Choroid plexus epithelial cell (primary cell): ENCODE measurements around the gene EHHADH.
"Not testable (repeated sequence)": the region's sequence is repeated elsewhere in the genome, so short reads cannot be mapped to it uniquely, and the experiment has no call there.

ENCODE experiments used
- DNase-seq: peaks from one replicate; pipeline ENCODE4 v3.0.0-alpha.2; 2010; ENCODE audit warnings: low read depth
- H3K4me3 ChIP-seq: 2 replicates; pipeline ENCODE4 v1.5.1; 2011; ENCODE audit warnings: low read depth, mild to moderate bottlenecking, control low read depth, low read length, moderate library complexity
- TF ChIP-seq, protein P1 (sequence below): conservative IDR thresholded peaks from 2 replicates; pipeline ENCODE4 v1.5.1; 2011; ENCODE audit warnings: low read depth, mild to moderate bottlenecking, control low read depth, inconsistent platforms, low read length, moderate library complexity

The EHHADH gene

DNA sequence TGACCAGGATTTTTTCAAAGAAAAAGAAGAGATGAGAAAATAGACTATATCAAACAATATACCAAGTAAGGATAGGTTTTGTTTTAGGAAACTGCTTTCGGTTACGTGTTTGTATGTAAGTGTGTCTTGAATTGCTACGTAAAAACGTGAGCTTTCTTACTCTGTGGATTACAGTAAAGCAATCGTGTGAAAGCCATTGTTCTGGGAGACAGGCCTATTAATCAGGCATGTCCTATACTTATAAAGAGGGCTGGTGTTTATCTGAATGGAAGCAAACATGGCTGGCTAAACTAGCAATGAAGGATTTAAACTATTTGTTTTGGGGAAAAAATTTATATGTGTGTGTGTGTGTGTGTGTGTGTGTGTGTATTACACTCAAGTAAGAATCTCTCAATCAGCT lies 2.6 kb downstream of the EHHADH start:
- DNase-seq, result no peak

DNA sequence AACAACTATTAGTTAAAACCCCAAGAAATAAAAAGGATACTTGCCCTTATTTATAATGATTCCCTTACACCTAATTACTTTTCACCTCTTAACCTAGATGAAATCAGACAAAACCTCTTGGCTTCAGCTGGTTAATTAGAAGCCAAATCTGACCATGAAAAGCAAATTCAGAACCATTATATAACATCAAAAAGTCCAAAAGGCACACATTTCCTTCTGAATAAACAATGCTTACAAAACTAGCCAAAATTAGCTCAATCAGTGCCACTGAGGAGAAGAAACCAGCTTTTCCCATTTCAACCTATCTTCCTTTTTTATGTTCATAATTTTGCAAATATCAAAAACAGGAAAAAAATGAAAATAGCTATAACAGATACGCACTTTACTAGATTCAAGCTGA lies 3.2 kb downstream of the EHHADH start:
- no peak for DNase-seq
- no peak overlapping the region for H3K4me3 ChIP-seq
- TF ChIP-seq, protein P1, sequence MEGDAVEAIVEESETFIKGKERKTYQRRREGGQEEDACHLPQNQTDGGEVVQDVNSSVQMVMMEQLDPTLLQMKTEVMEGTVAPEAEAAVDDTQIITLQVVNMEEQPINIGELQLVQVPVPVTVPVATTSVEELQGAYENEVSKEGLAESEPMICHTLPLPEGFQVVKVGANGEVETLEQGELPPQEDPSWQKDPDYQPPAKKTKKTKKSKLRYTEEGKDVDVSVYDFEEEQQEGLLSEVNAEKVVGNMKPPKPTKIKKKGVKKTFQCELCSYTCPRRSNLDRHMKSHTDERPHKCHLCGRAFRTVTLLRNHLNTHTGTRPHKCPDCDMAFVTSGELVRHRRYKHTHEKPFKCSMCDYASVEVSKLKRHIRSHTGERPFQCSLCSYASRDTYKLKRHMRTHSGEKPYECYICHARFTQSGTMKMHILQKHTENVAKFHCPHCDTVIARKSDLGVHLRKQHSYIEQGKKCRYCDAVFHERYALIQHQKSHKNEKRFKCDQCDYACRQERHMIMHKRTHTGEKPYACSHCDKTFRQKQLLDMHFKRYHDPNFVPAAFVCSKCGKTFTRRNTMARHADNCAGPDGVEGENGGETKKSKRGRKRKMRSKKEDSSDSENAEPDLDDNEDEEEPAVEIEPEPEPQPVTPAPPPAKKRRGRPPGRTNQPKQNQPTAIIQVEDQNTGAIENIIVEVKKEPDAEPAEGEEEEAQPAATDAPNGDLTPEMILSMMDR, result no peak

More for the DNA sequence above, 2.6 kb downstream of the EHHADH start:
- no peak overlapping the region for H3K4me3 ChIP-seq
- TF ChIP-seq, protein P1, result no peak

DNA sequence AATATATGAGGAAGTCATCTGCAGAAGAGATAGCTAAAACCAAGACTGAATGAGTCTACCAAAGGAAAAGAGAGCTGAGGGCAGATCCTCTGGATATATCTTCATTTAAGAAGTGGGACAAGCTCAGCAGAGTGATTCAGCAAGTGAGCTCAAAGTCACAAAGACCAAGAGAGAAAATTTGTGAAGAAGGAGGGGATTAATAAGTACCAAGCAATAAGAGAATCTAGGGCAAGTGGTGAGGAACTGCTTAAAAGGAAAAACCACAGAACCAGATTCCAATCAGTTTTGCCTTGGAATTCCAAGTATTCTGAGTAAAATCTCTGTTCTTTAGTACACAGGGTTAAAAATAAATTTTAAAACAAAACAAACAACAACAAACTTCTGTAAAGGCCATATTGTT lies 3.6 kb downstream of the EHHADH start:
- TF ChIP-seq, protein P1, result no peak
- peak; percentile 33 for DNase-seq

DNA sequence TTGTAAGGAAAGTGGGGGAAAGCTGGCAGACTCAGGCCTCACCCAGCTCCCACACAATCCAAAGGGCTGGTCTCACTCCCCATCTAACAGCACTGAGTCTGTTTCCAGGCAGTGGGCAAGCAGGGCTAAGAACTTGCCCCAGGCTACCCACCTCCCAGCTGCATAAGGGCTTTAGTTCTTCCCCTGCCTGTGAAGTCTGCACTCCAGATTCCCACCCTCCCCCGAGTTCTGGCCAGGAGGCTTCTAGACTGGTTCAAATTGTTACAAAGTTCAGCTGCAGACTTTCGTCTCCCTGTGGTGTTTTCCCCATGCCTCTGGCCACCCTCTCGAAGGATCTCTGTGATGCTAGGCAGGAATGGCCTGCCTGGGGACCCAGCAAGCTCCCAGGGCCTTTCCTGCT lies 11.2 kb downstream of the EHHADH start:
- TF ChIP-seq, protein P1, result no peak
- DNase-seq, result no peak
- H3K4me3 ChIP-seq, result no peak overlapping the region

More for the DNA sequence above, 3.6 kb downstream of the EHHADH start:
- H3K4me3 ChIP-seq, result no peak overlapping the region

DNA sequence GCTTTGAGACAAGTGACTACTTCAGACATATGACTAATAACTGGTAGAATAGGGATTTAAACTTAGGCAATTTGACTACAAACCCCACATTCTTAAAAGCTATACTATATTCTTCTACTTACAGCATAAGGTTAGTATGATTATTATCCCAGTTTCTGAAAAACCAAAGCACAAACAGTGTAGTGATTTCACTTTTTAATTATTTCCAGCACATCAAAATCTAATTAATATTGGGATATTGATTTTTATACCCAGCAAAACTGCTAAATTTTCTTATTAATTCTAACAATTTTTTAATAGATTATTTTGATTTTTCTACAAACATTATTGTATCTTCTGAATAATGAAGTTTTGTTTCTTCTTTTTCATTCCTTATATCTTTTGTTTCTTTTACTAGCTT lies 16.9 kb downstream of the EHHADH start:
- TF ChIP-seq, protein P1, result no peak
- no peak for DNase-seq
- no peak overlapping the region for H3K4me3 ChIP-seq

DNA sequence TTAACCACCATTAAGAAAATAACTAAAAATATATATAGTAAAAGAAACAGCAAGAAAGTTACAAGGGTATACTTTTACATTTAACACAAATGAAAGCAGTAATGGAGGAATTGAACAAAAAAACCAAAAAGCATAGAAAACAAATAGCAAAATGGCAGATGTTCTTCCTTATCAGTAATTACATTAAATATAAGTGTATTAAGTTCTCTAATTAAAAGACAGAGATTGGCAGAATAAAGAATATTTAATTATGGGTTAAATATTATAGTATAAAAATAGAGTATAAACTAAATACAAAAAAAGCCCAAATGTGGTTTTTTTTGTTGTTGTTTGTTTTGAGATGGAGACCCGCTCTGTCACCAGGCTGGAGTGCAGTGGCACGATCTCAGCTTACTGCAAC lies 20.5 kb downstream of the EHHADH start:
- TF ChIP-seq, protein P1, result no peak
- no peak overlapping the region for H3K4me3 ChIP-seq
- DNase-seq, result no peak

DNA sequence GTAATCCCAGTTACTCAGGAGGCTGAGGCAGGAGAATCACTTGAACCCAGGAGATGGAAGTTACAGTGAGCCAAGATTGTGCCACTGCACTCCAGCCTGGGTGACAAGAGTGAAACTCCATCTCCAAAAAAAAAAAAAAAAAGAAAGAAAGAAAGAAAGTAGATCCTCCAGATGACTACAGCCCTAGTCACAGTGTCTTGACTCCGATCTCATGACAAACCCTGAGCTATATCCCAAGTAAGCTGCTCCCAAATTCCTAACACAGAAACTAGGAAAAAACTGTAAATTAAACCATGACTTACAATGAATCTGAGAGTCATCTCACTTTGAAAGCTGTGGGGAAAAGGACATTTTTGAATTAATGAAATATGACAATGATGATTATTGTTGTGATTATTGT lies 27.3 kb downstream of the EHHADH start:
- H3K4me3 ChIP-seq, DNase-seq: not testable (repeated sequence)

DNA sequence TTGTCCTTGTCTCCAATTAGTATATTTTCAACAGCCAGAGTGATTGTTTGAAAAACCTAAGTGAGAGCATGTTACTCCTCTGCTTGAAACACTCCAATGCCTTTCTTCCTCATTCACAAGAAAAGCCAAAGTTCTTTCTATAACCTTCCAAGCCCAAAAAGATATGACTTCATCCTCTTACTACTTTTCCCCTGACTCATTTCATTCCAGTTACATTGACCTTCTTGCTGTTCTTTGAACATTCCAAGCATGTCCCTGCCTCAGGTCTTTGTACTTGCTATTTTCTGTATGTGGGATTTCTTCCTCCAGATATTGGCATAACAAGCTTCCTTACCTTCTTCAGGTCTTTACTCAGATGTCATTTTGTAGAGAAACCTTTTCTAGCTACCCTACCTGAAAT lies 28.3 kb downstream of the EHHADH start:
- H3K4me3 ChIP-seq, result no peak overlapping the region
- TF ChIP-seq, protein P1, result no peak
- peak; percentile 78 for DNase-seq
